BE2C (cell line): Measurements from ENCODE around the gene AP1M2.
"Not testable (repeated sequence)": the region's sequence is repeated elsewhere in the genome, so short reads cannot be mapped to it uniquely, and the experiment has no call there.

Experiments
- DNase-seq: peaks from one replicate; pipeline ENCODE4 v3.0.0-alpha.2; 2020
- H3K27me3 ChIP-seq: fragments of 250-450 bp; sonication (Bioruptor Pico); 2 replicates; pipeline ENCODE4 v1.5.1; 2020; ENCODE audit warnings: mild to moderate bottlenecking
- H3K36me3 ChIP-seq: fragments of 250-450 bp; sonication (Bioruptor Pico); 2 replicates; pipeline ENCODE4 v1.5.1; 2020; ENCODE audit warnings: mild to moderate bottlenecking
- H3K4me1 ChIP-seq: fragments of 250-450 bp; sonication (Bioruptor Pico); 2 replicates; pipeline ENCODE4 v1.5.1; 2020
- H3K4me3 ChIP-seq: 2 replicates; pipeline ENCODE4 v1.5.1; 2011; ENCODE audit warnings: low read depth, low read length
- H3K9me3 ChIP-seq: fragments of 250-450 bp; sonication (Bioruptor Pico); 2 replicates; pipeline ENCODE4 v1.5.1; 2020
- CTCF ChIP-seq: IDR thresholded peaks from 2 replicates; pipeline ENCODE4 v1.5.1; 2012; ENCODE audit warnings: mild to moderate bottlenecking, low read depth, low read length

AP1M2 gene

DNA sequence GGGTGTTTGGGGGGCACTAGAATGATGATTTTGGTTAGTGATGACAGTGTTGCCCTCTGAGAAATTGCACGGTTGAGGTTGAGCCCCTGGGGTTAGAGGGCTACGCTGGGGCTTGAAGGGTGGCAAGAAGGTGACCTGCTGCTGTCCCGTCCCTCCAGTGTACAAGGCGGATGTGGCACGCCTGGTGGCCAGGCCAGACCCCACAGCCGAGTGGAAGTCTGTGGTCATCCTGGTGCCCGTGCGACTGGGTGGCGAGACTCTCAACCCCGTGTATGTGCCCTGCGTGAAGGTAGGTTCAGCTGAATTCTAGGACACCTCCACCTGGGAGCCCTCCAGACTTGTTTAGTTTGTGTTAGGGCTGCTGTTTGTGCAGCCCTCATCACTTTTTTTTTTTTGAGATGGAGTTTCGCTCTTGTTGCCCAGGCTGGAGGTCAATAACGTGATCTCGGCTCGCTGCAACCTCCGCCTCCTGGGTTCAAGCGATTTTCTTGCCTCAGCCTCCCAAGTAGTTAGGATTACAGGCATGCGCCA lies 38.3 kb downstream of the AP1M2 start:
- DNase-seq = no peak
- TF ChIP-seq CTCF = no peak
- peaks cover 56% of the 10 kb centered on the region for H3K36me3 ChIP-seq
- H3K27me3 ChIP-seq = no peaks in the 10 kb centered on the region
- H3K9me3 ChIP-seq = no peaks in the 10 kb centered on the region
- H3K4me3 ChIP-seq = no peak overlapping the region
- H3K4me1 ChIP-seq = no peaks in the 10 kb centered on the region

GRCh38 chr19:10546817-10547216 lies 40.3 kb downstream of the AP1M2 start:
- no peak for TF ChIP-seq CTCF
- Histone ChIP-seq H3K4me1 (no peaks in the 10 kb centered on the region), H3K4me3 (no peak overlapping the region), H3K9me3 (no peaks in the 10 kb centered on the region), H3K36me3 (peaks cover 37% of the 10 kb centered on the region), H3K27me3 (no peaks in the 10 kb centered on the region)
- DNase-seq = no peak

GRCh38 chr19:10544753-10545251 lies 42.3 kb downstream of the AP1M2 start:
- DNase-seq = no peak
- Histone ChIP-seq H3K27me3 (peaks cover 5% of the 10 kb centered on the region; the same call in 1 of the 2 replicates), H3K4me1 (no peaks in the 10 kb centered on the region), H3K36me3 (peaks cover 23% of the 10 kb centered on the region), H3K4me3 (peak overlapping the region; percentile 81), H3K9me3 (no peaks in the 10 kb centered on the region)
- TF ChIP-seq CTCF = no peak

DNA sequence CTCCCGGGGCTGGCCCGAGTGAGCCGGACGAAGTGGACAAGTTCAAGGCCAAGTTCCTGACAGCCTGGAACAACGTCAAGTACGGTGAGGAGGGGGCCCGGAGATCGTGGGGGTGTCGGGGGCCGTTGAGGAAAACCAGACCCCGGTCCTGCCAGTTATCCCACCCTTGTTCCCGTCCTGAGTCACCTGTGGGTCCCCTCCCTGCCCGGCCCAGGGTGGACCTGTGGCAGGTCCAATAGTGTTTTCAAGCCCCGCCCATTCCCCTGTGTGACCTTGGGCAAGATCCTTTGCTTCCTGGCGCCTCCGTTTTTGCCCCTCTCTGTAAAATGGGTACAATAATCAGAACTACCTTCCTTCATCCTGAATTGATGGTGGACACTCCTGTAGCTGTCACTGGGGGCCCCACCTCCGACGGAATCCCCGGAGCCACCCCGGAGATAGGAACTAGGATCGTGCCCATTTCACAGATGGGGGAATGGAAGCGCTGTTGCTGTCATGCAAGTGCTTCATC lies 42.8 kb downstream of the AP1M2 start:
- Histone ChIP-seq H3K4me3 (peak overlapping the region; percentile 81), H3K9me3 (no peaks in the 10 kb centered on the region), H3K27me3 (peaks cover 5% of the 10 kb centered on the region), H3K4me1 (no peaks in the 10 kb centered on the region), H3K36me3 (peaks cover 19% of the 10 kb centered on the region)
- no peak for TF ChIP-seq CTCF
- peak; percentile 36 for DNase-seq

GRCh38 chr19:10543420-10544241 lies 43.5 kb downstream of the AP1M2 start, which contains the start of gene ATG4D:
Gene ATG4D, plus strand, starts transcription at chr19:10543904. Its CDS starts 187 bp downstream, at chr19:10544091.
- peak; percentile 87 for DNase-seq
- H3K9me3 ChIP-seq = no peaks in the 10 kb centered on the region
- no peak for TF ChIP-seq CTCF
- H3K36me3 ChIP-seq = peaks cover 14% of the 10 kb centered on the region
- no peaks in the 10 kb centered on the region for H3K4me1 ChIP-seq
- H3K4me3 ChIP-seq = peak within 1 kb of the TSS; percentile 81
- peaks cover 12% of the 10 kb centered on the region for H3K27me3 ChIP-seq

- Histone ChIP-seq H3K4me3 (peak overlapping the region; percentile 81), H3K27me3 (peaks cover 17% of the 10 kb centered on the region), H3K9me3 (no peaks in the 10 kb centered on the region), H3K4me1 (no peaks in the 10 kb centered on the region), H3K36me3 (peaks cover 9% of the 10 kb centered on the region)
- DNase-seq = no peak
- no peak for TF ChIP-seq CTCF
These were observed 44.1 kb downstream of the AP1M2 start for GRCh38 chr19:10543059-10543419.

- peaks cover 41% of the 10 kb centered on the region for H3K27me3 ChIP-seq
- not testable (repeated sequence) for DNase-seq, H3K4me1 ChIP-seq, H3K4me3 ChIP-seq, H3K36me3 ChIP-seq, H3K9me3 ChIP-seq
These were observed 48.1 kb downstream of the AP1M2 start for GRCh38 chr19:10539016-10539415.
